HT-29 (cell line): ENCODE data around the gene RPAIN. TPM values are rescaled to one million over a fixed set of nuclear protein-coding genes. Genes with fewer than 3 reads are reported as not detected.

Experiments
- DNase-seq: peaks from one replicate; pipeline ENCODE4 v3.0.0-alpha.2; 2015; ENCODE audit warnings: low spot score
- total RNA-seq: library from RNA; depleted of rRNA; stranded (reverse); fragments of >200 nt; shearing (Covaris generic); gene quantifications from 2 replicates; pipeline ENCODE4 v1.2.3, GENCODE V29; 2014; rRNA removed

RPAIN gene, protein sequence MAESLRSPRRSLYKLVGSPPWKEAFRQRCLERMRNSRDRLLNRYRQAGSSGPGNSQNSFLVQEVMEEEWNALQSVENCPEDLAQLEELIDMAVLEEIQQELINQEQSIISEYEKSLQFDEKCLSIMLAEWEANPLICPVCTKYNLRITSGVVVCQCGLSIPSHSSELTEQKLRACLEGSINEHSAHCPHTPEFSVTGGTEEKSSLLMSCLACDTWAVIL
- 38.2 and 38.5 TPM in 2 replicates for total RNA-seq

DNA sequence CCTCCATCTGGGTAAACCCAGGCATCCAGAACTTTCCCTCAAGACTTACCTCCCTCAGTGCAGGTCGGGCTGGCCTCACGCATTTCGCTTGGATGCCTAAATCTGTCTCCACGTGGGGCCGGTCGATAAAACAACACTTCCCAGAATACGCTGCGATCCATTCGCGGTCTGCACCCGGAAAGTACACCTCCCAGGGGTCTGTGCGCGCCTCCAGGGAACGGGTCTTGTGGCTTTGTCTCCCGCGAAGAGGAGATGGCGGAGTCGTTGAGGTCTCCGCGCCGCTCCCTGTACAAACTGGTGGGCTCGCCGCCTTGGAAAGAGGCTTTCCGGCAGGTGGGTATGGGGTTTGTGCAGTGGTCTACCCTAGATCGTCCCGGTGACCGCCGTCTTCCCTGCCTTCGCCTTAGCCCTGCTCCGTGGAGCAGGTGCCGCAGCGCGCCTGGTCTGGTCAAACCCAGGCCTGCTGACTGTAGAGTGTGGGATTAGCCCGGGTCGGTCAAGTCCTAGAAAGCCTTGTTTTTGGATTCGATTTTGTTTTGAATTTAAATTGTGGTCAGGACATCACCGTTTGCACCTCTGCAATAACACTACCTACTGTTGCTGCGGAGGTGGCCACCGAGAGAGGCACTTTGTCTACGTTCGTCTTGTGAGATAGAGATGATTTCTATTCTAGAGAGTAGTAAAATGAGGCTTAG, at the start of gene RPAIN:
RPAIN (plus strand) TSS at position 224 of the 695 bp plus-strand sequence; CDS start at position 253, 29 bp downstream.
- DNase-seq: no peak

DNA sequence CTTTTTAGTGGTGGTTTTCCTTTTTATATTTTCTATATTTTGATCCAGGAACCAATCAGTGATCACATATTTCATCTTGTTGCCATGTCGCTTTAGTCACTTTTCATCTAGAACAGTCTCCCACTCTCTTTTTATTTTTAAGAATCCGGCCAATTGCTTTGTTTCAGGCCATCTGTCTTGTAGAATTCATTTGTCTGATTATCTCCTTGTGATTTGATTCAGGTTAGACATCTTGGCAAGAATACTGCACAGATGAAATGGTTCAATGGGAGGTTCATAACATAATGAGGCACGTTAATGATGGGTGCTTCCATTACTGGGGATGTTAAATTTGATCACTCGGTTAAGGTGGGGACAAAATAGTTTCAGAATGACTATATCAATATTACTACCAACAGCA, 49.6 kb upstream of the RPAIN start:
- no peak for DNase-seq

- DNase-seq: no peak
Observed at GRCh38 chr17:5373112-5373511, 46.9 kb upstream of the RPAIN start.

GRCh38 chr17:5378566-5379207, 41.3 kb upstream of the RPAIN start:
- DNase-seq: no peak

GRCh38 chr17:5379351-5380107, 40.5 kb upstream of the RPAIN start:
- no peak for DNase-seq

DNA sequence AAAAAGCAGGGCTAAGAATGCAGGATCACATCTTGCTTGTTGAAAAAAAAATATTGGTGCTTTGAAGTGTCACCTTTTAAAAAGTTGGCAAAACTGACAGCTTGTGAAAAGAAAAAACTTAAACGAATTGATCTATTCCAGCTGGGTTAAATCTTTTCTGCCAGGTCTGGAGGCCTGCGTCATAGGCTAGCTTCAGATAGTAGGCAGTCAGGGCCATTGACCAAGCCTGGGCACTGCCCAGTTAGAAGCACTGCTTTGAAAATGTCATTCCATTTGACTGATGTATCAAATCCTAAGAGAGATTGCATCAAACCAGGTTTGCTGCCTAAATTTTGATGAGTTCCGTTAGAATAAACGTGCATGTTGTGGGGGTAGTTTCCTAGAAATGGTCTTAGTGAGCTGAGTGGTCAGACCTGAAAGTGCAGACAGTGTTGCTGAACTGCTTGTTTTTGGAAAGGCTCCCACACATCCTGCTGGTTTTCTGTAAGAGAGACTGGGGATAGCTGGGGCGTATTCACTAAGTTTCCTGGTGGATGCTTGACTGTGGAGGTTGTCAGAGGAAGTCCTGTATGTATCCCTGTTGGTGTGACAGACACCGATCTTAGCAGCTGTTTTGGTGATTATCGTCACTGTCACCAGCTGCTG, 39.4 kb upstream of the RPAIN start:
- DNase-seq: no peak

DNA sequence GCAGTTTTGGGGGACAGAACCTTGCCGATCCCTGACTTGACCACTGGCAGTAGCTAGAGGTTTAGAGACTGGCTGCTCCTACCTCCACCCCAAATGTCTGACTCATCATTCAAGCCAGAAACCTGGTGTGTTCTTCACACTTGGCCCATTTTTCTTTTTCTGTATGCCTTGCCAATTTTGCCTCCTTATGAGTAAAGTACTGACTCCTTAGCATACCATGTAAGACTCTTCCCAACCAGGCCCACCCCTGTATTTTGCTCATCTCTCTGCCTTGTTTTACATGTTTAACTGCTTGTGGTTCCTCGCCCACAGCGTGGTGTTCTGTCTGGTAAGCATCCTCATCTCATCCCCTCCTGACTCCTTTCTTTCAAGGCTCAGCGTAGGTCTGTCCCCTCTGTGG, 38.4 kb upstream of the RPAIN start:
- DNase-seq: no peak

- DNase-seq: no peak
Observed at GRCh38 chr17:5391678-5392077, 28.3 kb upstream of the RPAIN start.

DNA sequence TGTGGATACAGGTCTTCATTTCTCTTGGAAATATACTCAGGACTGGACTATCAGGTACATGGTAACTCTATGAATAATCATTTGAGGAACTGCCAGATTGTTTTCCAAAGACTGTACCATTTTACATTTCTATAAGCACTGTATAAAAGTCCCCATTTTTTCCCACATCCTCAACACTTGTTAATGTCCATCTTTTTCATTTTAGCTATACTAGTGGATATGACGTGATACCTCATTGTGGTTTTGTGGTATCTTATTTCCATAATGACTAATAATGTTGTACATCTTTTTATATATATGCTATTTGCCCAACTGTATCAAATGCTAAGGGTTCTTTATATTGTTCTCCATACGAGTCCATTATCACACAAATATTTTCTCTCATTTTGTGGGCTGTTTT, 23.4 kb upstream of the RPAIN start:
- DNase-seq: no peak

DNA sequence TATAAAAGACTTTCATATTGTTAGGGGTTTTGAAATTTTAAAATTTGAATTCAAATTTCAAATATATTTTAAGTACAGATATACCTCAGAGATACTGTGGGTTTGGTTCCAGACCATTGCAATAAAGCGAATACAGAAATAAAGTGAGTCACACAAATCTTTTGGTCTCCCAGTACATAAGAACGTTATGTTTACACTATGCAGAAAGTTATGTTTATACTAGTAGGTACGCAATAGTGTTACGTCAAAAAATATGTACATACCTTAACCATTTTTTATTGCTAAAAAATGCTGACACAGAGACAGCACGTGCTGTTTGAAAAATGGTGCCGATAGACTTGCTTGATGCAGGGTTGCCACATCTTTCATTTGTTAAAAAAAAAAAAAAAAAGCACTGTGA, 20.2 kb upstream of the RPAIN start:
- DNase-seq: no peak

GRCh38 chr17:5405400-5405799, 14.6 kb upstream of the RPAIN start:
- DNase-seq: no peak

GRCh38 chr17:5408186-5408585, 11.8 kb upstream of the RPAIN start:
- DNase-seq: no peak

- no peak for DNase-seq
Observed at GRCh38 chr17:5410594-5411272, 9.2 kb upstream of the RPAIN start.

DNA sequence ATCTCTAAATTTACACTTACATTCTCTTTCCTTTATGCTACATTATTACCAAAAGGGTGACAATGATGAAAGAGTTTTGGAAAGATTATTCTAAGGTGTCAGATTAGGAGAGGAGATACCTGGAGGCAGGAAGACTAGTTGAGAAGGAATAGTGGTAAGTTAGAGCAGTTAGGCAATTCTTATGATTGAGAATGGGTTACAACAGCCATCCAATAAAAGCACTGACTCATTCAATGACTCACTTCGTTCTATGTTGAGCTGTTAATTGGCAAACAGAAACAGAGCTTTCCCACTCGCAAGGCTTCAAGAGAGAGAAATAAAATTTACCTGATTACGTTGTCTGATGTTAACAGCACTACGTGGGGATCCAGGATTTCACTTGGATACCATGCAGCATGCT, 6.3 kb upstream of the RPAIN start:
- DNase-seq: peak; percentile 57

GRCh38 chr17:5416901-5417300, 3.1 kb upstream of the RPAIN start:
- no peak for DNase-seq

GRCh38 chr17:5418858-5419355, 1.1 kb upstream of the RPAIN start:
- peak; percentile 76 for DNase-seq

- DNase-seq: peak; percentile 94
Observed at GRCh38 chr17:5419356-5419958, 525 bp upstream of the RPAIN start, which contains the start of gene NUP88. NUP88 (minus strand) TSS chr17:5419662; CDS start chr17:5419650, 12 bp downstream.

GRCh38 chr17:5422505-5422904, 2.5 kb downstream of the RPAIN start:
- no peak for DNase-seq

DNA sequence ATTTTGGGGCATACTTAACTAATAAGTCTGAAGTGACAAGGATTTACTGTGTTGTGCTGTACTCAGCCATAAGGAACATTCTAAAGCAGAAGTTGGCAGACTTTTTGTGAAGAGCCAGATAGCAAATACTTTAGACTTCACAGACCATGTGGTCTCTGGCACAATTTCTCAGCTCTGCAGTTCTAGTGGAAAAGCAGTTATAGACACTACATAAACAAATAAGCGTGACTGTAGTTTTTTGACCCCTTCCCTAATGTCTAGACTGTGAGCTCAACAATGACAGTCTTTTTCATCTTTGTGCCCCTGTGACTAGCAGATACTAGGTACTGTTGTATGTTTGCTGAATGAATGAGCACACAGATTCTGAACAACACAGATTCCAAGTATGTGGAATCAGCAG, 4.9 kb downstream of the RPAIN start:
- DNase-seq: no peak

DNA sequence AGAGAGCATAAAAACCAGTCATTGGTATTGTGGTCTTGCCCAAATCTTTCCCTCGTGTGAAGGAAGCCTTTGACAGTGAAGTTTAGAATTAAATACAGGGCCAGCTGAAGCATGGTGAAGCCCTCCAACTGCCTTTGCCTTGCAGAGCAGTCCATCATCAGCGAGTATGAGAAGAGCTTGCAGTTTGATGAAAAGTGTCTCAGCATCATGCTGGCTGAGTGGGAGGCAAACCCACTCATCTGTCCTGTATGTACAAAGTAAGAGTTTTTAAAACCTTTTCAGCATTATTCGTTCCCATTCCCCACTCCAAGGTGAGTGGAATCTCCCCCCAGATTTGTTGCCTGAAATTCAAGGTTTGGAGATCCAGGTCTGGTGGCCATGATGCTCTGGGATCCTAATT, 5.8 kb downstream of the RPAIN start:
- no peak for DNase-seq
